ENCODE results near the gene INF2. TPM values are rescaled to one million over a fixed set of nuclear protein-coding genes. Genes with fewer than 3 reads are reported as not detected.

Gene INF2
- total and polyA plus RNA-seq, 4 donors: 13.1 to 51.6 (median 25.5) TPM

DNA sequence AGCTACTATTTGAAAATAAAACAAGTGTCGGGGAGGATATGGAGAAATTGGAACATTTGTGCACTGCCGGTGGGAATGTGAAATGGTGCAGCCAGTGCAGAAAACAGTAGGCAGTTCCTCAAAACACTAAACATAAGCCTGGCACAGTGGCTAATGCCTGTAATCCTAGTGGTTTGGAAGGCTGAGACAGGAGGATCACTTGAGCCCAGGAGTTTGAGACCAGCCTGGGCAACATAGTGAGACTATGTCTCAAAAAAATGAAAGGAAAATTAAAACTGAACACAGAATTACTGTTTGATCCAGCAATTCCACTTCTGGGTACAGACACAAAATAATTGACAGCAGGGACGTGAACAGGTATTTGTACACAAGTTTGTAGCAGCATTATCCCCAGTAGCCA lies 76.1 kb downstream of the INF2 start:
- WGBS: 35% methylated on average over 3 of the region's 3 CpGs
- Histone ChIP-seq H3K4me1 (ENCODE audit: control insufficient read depth in 4 of 4, insufficient read depth in 4 of 4, low read length in 3 of 4) (peaks cover 5 to 34% (median 18%) of the 10 kb centered on the region in 4 donors), H3K4me3 (ENCODE audit: low read depth in 1 of 3, low read length in 3 of 3) (peak overlapping the region in 2 of 3 donors; percentile 22 to 68), H3K27me3 (ENCODE audit: control insufficient read depth in 4 of 4, insufficient read depth in 4 of 4, low read length in 3 of 4) (no peaks in the 10 kb centered on the region), H3K27ac (ENCODE audit: low read depth in 1 of 2, low read length in 2 of 2) (peak overlapping the region; percentile 28 to 31), H3K36me3 (ENCODE audit: control insufficient read depth in 4 of 4, insufficient read depth in 3 of 4, low read depth in 1 of 4, low read length in 3 of 4) (peaks cover 0 to 4% (median 2%) of the 10 kb centered on the region in 4 donors), H3K9ac (ENCODE audit: low read depth in 1 of 2, low read length in 2 of 2) (peak overlapping the region in 1 of 2 donors; percentile 70), H3K9me3 (ENCODE audit: control insufficient read depth in 4 of 4, low read length in 3 of 4) (no peaks in the 10 kb centered on the region)
- TF ChIP-seq CTCF (IDR thresholded peaks at IDR 0.05; ENCODE audit: low read depth, low read length, missing input control): peak; percentile 6
- peak; percentile 34 for TF ChIP-seq YY1 (IDR thresholded peaks at IDR 0.05)
- no peak for TF ChIP-seq FOXA2 (IDR thresholded peaks at IDR 0.05)
- no peak for DNase-seq (ENCODE audit: low spot score)

- Histone ChIP-seq H3K27me3 (ENCODE audit: control insufficient read depth in 4 of 4, insufficient read depth in 4 of 4, low read length in 3 of 4) (no peaks in the 10 kb centered on the region), H3K4me1 (ENCODE audit: control insufficient read depth in 4 of 4, insufficient read depth in 4 of 4, low read length in 3 of 4) (peaks cover 5 to 34% (median 18%) of the 10 kb centered on the region in 4 donors), H3K9ac (ENCODE audit: low read depth in 1 of 2, low read length in 2 of 2) (peak overlapping the region in 1 of 2 donors; percentile 70), H3K9me3 (ENCODE audit: control insufficient read depth in 4 of 4, low read length in 3 of 4) (no peaks in the 10 kb centered on the region), H3K36me3 (ENCODE audit: control insufficient read depth in 4 of 4, insufficient read depth in 3 of 4, low read depth in 1 of 4, low read length in 3 of 4) (peaks cover 0 to 11% (median 6%) of the 10 kb centered on the region in 4 donors), H3K27ac (ENCODE audit: low read depth in 1 of 2, low read length in 2 of 2) (peak overlapping the region; percentile 44 to 79), H3K4me3 (ENCODE audit: low read depth in 1 of 3, low read length in 3 of 3) (peak overlapping the region in 2 of 3 donors; percentile 54 to 68)
- WGBS: 50% methylated on average over 4 of the region's 4 CpGs
- no peak for TF ChIP-seq CTCF (IDR thresholded peaks at IDR 0.05; ENCODE audit: low read depth, low read length, missing input control)
- no peak for TF ChIP-seq GABPA (IDR thresholded peaks at IDR 0.05 in 1 of 2, conservative IDR thresholded peaks at IDR 0.05 in 1 of 2)
- TF ChIP-seq REST (IDR thresholded peaks at IDR 0.05): no peak
- TF ChIP-seq FOXA1 (IDR thresholded peaks at IDR 0.05): no peak
- TF ChIP-seq ATF3 (IDR thresholded peaks at IDR 0.05): no peak
- no peak for TF ChIP-seq SP1 (IDR thresholded peaks at IDR 0.05)
- DNase-seq (ENCODE audit: low spot score): no peak
Measured at GRCh38 chr14:104766256-104766862, 76.9 kb downstream of the INF2 start.
